ENCODE measurements around the gene PACS2. TPM values are rescaled to one million over a fixed set of nuclear protein-coding genes. Genes with fewer than 3 reads are reported as not detected.

Gene PACS2
- total RNA-seq, 3 donors from 2014 or later (not counting 1 experiment from before 2014, with no cell fraction given) = 58.4 to 76.5 (median 69.2) TPM

DNA sequence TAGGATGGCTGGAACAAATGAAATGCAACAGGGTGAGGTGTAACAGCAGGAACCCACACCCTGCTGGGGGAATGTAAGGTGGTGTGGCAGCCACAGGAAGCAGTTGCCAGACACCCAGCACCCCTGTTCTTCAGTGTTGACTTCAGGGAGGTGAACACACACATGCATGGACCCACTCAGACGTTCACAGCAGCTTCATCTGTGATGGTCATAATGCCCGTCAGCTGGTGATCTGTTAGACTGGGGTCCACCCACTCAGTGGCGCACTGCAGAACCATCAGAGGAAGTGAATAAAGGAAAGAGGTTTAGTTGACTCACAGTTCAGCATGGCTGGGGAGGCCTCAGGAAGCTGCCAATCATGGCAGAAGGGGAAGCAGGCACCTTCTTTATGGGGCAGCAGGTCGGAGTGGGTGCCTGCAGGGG lies 61.1 kb downstream of the PACS2 start:
- H3K27ac ChIP-seq (ENCODE audit: low read length) = peak overlapping the region; percentile 51
- H3K4me3 Mint-ChIP-seq = peak overlapping the region; percentile 84
- H3K9me3 Mint-ChIP-seq = no peaks in the 10 kb centered on the region
- TF ChIP-seq, protein P1, sequence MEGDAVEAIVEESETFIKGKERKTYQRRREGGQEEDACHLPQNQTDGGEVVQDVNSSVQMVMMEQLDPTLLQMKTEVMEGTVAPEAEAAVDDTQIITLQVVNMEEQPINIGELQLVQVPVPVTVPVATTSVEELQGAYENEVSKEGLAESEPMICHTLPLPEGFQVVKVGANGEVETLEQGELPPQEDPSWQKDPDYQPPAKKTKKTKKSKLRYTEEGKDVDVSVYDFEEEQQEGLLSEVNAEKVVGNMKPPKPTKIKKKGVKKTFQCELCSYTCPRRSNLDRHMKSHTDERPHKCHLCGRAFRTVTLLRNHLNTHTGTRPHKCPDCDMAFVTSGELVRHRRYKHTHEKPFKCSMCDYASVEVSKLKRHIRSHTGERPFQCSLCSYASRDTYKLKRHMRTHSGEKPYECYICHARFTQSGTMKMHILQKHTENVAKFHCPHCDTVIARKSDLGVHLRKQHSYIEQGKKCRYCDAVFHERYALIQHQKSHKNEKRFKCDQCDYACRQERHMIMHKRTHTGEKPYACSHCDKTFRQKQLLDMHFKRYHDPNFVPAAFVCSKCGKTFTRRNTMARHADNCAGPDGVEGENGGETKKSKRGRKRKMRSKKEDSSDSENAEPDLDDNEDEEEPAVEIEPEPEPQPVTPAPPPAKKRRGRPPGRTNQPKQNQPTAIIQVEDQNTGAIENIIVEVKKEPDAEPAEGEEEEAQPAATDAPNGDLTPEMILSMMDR (IDR thresholded peaks at IDR 0.05) = no peak
- no peaks in the 10 kb centered on the region for H3K36me3 Mint-ChIP-seq
- peaks cover 16 to 17% of the 10 kb centered on the region in 2 donors for H3K4me1 Mint-ChIP-seq
- H3K4me1 ChIP-seq (ENCODE audit: control insufficient read depth, insufficient read depth, low read length) = peaks cover 51% of the 10 kb centered on the region
- peaks cover 2% of the 10 kb centered on the region for H3K36me3 ChIP-seq (ENCODE audit: control insufficient read depth, insufficient read depth, low read length)
- no peak overlapping the region for H3K4me3 ChIP-seq (ENCODE audit: low read length)
- DNase-seq = peak in 1 of 2 donors; percentile 29
- peak; percentile 81 to 84 (median 81) for ATAC-seq
- no peaks in the 10 kb centered on the region for H3K27me3 Mint-ChIP-seq (ENCODE audit: low read depth in 2 of 2)
- H3K27ac Mint-ChIP-seq = peak overlapping the region; percentile 85 to 90
- intact Hi-C loops (cut with micrococcal nuclease) = no loop called here
- H3K27me3 ChIP-seq (ENCODE audit: control insufficient read depth, insufficient read depth, low read length) = no peaks in the 10 kb centered on the region
- 4% methylated on average over 4 of the region's 4 CpGs for WGBS (ENCODE audit: insufficient coverage)
- H3K9me3 ChIP-seq (ENCODE audit: control insufficient read depth, insufficient read depth, low read length) = no peaks in the 10 kb centered on the region

- H3K4me3 Mint-ChIP-seq = no peak overlapping the region
- WGBS (ENCODE audit: insufficient coverage) = 95% methylated on average over 34 of the region's 34 CpGs
- Histone ChIP-seq H3K9me3 (ENCODE audit: control insufficient read depth, insufficient read depth, low read length) (no peaks in the 10 kb centered on the region), H3K4me3 (ENCODE audit: low read length) (no peak overlapping the region), H3K27me3 (ENCODE audit: control insufficient read depth, insufficient read depth, low read length) (no peaks in the 10 kb centered on the region), H3K4me1 (ENCODE audit: control insufficient read depth, insufficient read depth, low read length) (peaks cover 44% of the 10 kb centered on the region), H3K36me3 (ENCODE audit: control insufficient read depth, insufficient read depth, low read length) (peaks cover 2% of the 10 kb centered on the region), H3K27ac (ENCODE audit: low read length) (peak overlapping the region; percentile 51)
- no peaks in the 10 kb centered on the region for H3K9me3 Mint-ChIP-seq
- H3K27me3 Mint-ChIP-seq (ENCODE audit: low read depth in 2 of 2) = no peaks in the 10 kb centered on the region
- peaks cover 10 to 11% of the 10 kb centered on the region in 2 donors for H3K4me1 Mint-ChIP-seq
- intact Hi-C loops (cut with micrococcal nuclease) = no loop called here
- DNase-seq = no peak
- no peaks in the 10 kb centered on the region for H3K36me3 Mint-ChIP-seq
- no peak for ATAC-seq
- peak overlapping the region; percentile 85 to 90 for H3K27ac Mint-ChIP-seq
- TF ChIP-seq, protein P1 (IDR thresholded peaks at IDR 0.05) = no peak
Measured at GRCh38 chr14:105376521-105377440, 62.2 kb downstream of the PACS2 start.

- Histone ChIP-seq H3K9me3 (ENCODE audit: control insufficient read depth, insufficient read depth, low read length) (no peaks in the 10 kb centered on the region), H3K4me3 (ENCODE audit: low read length) (no peak overlapping the region), H3K4me1 (ENCODE audit: control insufficient read depth, insufficient read depth, low read length) (peaks cover 41% of the 10 kb centered on the region), H3K36me3 (ENCODE audit: control insufficient read depth, insufficient read depth, low read length) (peaks cover 2% of the 10 kb centered on the region), H3K27me3 (ENCODE audit: control insufficient read depth, insufficient read depth, low read length) (no peaks in the 10 kb centered on the region), H3K27ac (ENCODE audit: low read length) (no peak overlapping the region)
- 85% methylated on average over 23 of the region's 23 CpGs for WGBS (ENCODE audit: insufficient coverage)
- TF ChIP-seq, protein P1 (IDR thresholded peaks at IDR 0.05) = no peak
- Mint-ChIP-seq H3K4me3 (peak overlapping the region; percentile 9), H3K4me1 (peaks cover 10 to 11% of the 10 kb centered on the region in 2 donors), H3K27me3 (ENCODE audit: low read depth in 2 of 2) (no peaks in the 10 kb centered on the region), H3K9me3 (no peaks in the 10 kb centered on the region), H3K27ac (peak overlapping the region in 1 of 2 donors; percentile 46), H3K36me3 (no peaks in the 10 kb centered on the region)
- intact Hi-C loops (cut with micrococcal nuclease) = no loop called here
- DNase-seq (no peak), ATAC-seq (no peak)
Measured at GRCh38 chr14:105377555-105378182, 63.1 kb downstream of the PACS2 start.
